GM23248 (cell line): Measurements from ENCODE around the gene NPSR1.
"Not testable (repeated sequence)": the region's sequence is repeated elsewhere in the genome, so short reads cannot be mapped to it uniquely, and the experiment has no call there.

Experiments
- EZH2 ChIP-seq: fragments of 200-600 bp; sonication (generic); IDR thresholded peaks from 2 replicates; pipeline ENCODE4 v1.6.1; 2018; ENCODE audit warnings: antibody characterized with exemption, mild to moderate bottlenecking; ENCODE audit not compliant: insufficient read depth, poor library complexity, severe bottlenecking
- EZH2phosphoT487 ChIP-seq: fragments of 200-600 bp; sonication (generic); IDR thresholded peaks from 2 replicates; pipeline ENCODE4 v1.6.1; 2018; ENCODE audit warnings: antibody characterized with exemption, moderate library complexity, mild to moderate bottlenecking, low read depth; ENCODE audit not compliant: insufficient read depth

GRCh38 chr7:34866222-34866621 lies 208.2 kb downstream of the NPSR1 start:
- not testable (repeated sequence) for TF ChIP-seq EZH2phosphoT487, EZH2
